GM19463 (cell line): ENCODE results near the gene GABBR2.

Experiments
- ATAC-seq: cut with Tn5 transposase; IDR thresholded peaks from one replicate; pipeline ENCODE4 v1.9.1; 2021; ENCODE audit warnings: mild to moderate bottlenecking, moderate library complexity; ENCODE audit not compliant: unreplicated experiment

GABBR2 gene

GRCh38 chr9:98721643-98722042 is 12.9 kb upstream of the GABBR2 start:
- ATAC-seq, result no peak

- no peak for ATAC-seq
Measured at GRCh38 chr9:98720402-98720801, 11.7 kb upstream of the GABBR2 start.

GRCh38 chr9:98719055-98719454 is 10.3 kb upstream of the GABBR2 start:
- ATAC-seq, result no peak

GRCh38 chr9:98714833-98715232 is 6.1 kb upstream of the GABBR2 start:
- no peak for ATAC-seq

GRCh38 chr9:98712987-98713386 is 4.3 kb upstream of the GABBR2 start:
- no peak for ATAC-seq

GRCh38 chr9:98709968-98710965 is 1.5 kb upstream of the GABBR2 start:
- no peak for ATAC-seq

- no peak for ATAC-seq
Measured at GRCh38 chr9:98708103-98708932, 417 bp downstream of the GABBR2 start.

GRCh38 chr9:98707166-98708102 is 1.3 kb downstream of the GABBR2 start:
- ATAC-seq, result no peak

GRCh38 chr9:98706651-98707165 is 2.0 kb downstream of the GABBR2 start:
- ATAC-seq, result no peak

GRCh38 chr9:98702835-98703380 is 5.8 kb downstream of the GABBR2 start:
- no peak for ATAC-seq

GRCh38 chr9:98702340-98702739 is 6.4 kb downstream of the GABBR2 start:
- ATAC-seq, result no peak

GRCh38 chr9:98701576-98701975 is 7.2 kb downstream of the GABBR2 start:
- ATAC-seq, result no peak

- ATAC-seq, result no peak
Measured at GRCh38 chr9:98700801-98701200, 7.9 kb downstream of the GABBR2 start.

GRCh38 chr9:98698856-98699255 is 9.9 kb downstream of the GABBR2 start:
- no peak for ATAC-seq

GRCh38 chr9:98694943-98695342 is 13.8 kb downstream of the GABBR2 start:
- no peak for ATAC-seq

GRCh38 chr9:98692392-98692791 is 16.3 kb downstream of the GABBR2 start:
- no peak for ATAC-seq

GRCh38 chr9:98691890-98692289 is 16.8 kb downstream of the GABBR2 start:
- no peak for ATAC-seq

GRCh38 chr9:98690686-98691085 is 18.0 kb downstream of the GABBR2 start:
- no peak for ATAC-seq

GRCh38 chr9:98688710-98689495 is 19.8 kb downstream of the GABBR2 start:
- ATAC-seq, result no peak
